Bronchial epithelial cell (primary cell): ENCODE measurements around the gene C11orf24. TPM values are rescaled to one million over a fixed set of nuclear protein-coding genes. Genes with fewer than 3 reads are reported as not detected.

Experiments used
- DNase-seq: peaks from one replicate; pipeline ENCODE4 v3.0.0-alpha.2; 2010; ENCODE audit warnings: low read depth
- FAIRE-seq: peaks from 2 replicates; lab custom pipeline; 2011; peaks lifted over from hg19 to GRCh38; lab: Jason Lieb, UNC
- H3K27me3 ChIP-seq: 2 replicates; pipeline ENCODE4 v1.5.1; 2011; ENCODE audit warnings: low read length; ENCODE audit not compliant: control insufficient read depth, insufficient read depth
- H3K36me3 ChIP-seq: 2 replicates; pipeline ENCODE4 v1.5.1; 2011; ENCODE audit warnings: low read length; ENCODE audit not compliant: control insufficient read depth, insufficient read depth
- H3K4me3 ChIP-seq: 2 replicates; pipeline ENCODE4 v1.5.1; 2011; ENCODE audit warnings: mild to moderate bottlenecking, low read depth, low read length, control low read depth
- CTCF ChIP-seq: IDR thresholded peaks from 2 replicates; pipeline ENCODE4 v1.5.1; 2011; ENCODE audit warnings: mild to moderate bottlenecking, moderate library complexity, low read length, control low read depth, inconsistent platforms; ENCODE audit not compliant: insufficient read depth, severe bottlenecking
- total RNA-seq: library from RNA; depleted of rRNA; stranded (reverse); fragments of >200 nt; gene quantifications from 2 replicates; pipeline ENCODE4 v1.2.1, GENCODE V29; 2014

C11orf24 gene
- total RNA-seq, 1 donor from 2014 or later = 13.2 TPM

- Histone ChIP-seq H3K36me3 (no peaks in the 10 kb centered on the region), H3K4me3 (no peak overlapping the region), H3K27me3 (no peaks in the 10 kb centered on the region)
- TF ChIP-seq CTCF = no peak
- DNase-seq (no peak), FAIRE-seq (no peak)
These were observed 42.2 kb downstream of the C11orf24 start for GRCh38 chr11:68229601-68230000.

- Histone ChIP-seq H3K27me3 (no peaks in the 10 kb centered on the region), H3K4me3 (no peak overlapping the region), H3K36me3 (no peaks in the 10 kb centered on the region)
- peak; percentile 18 for FAIRE-seq
- DNase-seq = no peak
- TF ChIP-seq CTCF = no peak
These were observed 45.4 kb downstream of the C11orf24 start for GRCh38 chr11:68226421-68226820.

GRCh38 chr11:68224606-68225005 lies 47.2 kb downstream of the C11orf24 start:
- no peaks in the 10 kb centered on the region for H3K36me3 ChIP-seq
- FAIRE-seq = no peak

GRCh38 chr11:68223275-68223674 lies 48.5 kb downstream of the C11orf24 start:
- Histone ChIP-seq H3K4me3 (no peak overlapping the region), H3K27me3 (no peaks in the 10 kb centered on the region), H3K36me3 (no peaks in the 10 kb centered on the region)
- FAIRE-seq = no peak
- TF ChIP-seq CTCF = no peak
- no peak for DNase-seq

More at GRCh38 chr11:68224606-68225005, 47.2 kb downstream of the C11orf24 start:
- no peak for TF ChIP-seq CTCF
- Histone ChIP-seq H3K27me3 (no peaks in the 10 kb centered on the region), H3K4me3 (no peak overlapping the region)
- DNase-seq = no peak

- FAIRE-seq (no peak), DNase-seq (no peak)
- Histone ChIP-seq H3K27me3 (peaks cover 1% of the 10 kb centered on the region), H3K36me3 (no peaks in the 10 kb centered on the region), H3K4me3 (no peak overlapping the region)
- TF ChIP-seq CTCF = no peak
These were observed 50.4 kb downstream of the C11orf24 start for GRCh38 chr11:68221406-68221805.
